Endometrial microvascular endothelial cells (primary cell): Measurements from ENCODE around the gene SPACA5. TPM values are rescaled to one million over a fixed set of nuclear protein-coding genes. Genes with fewer than 3 reads are reported as not detected.
"Not testable (repeated sequence)": the region's sequence is repeated elsewhere in the genome, so short reads cannot be mapped to it uniquely, and the experiment has no call there.

Experiments
- in situ Hi-C: cut with HindIII; loops from 2 replicates; pipeline ENCODE4 v1.10.0; 2017; ENCODE audit warnings: low sequenced_read_pairs, low pct_unique_long_range_greater_than_20kb; ENCODE audit errors: inconsistent ontology term
- total RNA-seq: library from RNA; depleted of rRNA; stranded (reverse); fragments of >200 nt; gene quantifications from one replicate; pipeline ENCODE4 v1.2.3, GENCODE V29; 2015; ENCODE audit errors: inconsistent ontology term

SPACA5 gene
- total RNA-seq, 1 donor from 2014 or later = not detected

DNA sequence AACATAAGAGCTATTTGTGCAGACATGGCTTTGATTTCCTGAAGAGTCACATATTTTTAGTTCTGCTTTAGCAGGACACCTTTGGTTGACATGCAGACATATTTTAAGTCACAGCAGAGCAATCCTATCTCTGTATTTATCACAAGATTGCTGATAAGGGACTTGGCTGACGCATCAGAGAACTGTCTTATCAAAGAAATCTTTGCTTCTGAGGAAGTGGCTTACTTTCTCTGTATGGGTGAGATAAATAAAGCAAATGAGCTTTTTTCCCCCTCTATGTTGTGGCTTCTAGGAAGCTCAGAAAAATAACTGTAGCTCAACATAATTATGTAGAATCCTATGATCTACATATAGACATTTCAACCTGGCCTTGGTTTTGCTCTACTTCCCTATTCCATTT is 13.1 kb downstream of the SPACA5 start:
- in situ Hi-C loops = not testable (repeated sequence)

DNA sequence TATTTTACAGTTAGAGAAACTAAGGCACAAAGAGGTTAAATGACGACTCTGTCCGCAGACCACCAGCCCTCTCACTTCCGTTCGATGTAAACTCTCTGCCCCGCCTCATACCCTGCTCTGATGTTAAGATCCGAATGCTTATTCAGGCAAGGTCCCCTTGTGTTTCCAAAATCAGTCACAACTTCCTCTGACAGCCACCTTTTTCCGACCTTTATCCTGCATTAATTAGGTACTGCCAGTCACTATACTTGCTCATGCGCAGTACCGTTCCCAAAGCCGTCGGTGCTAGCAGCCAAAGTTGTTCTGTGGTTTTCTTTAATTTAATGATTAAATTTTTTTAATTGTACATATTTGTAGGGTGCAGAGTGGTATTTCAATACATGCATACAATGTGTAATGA is 13.7 kb downstream of the SPACA5 start:
- in situ Hi-C loops = not testable (repeated sequence)

DNA sequence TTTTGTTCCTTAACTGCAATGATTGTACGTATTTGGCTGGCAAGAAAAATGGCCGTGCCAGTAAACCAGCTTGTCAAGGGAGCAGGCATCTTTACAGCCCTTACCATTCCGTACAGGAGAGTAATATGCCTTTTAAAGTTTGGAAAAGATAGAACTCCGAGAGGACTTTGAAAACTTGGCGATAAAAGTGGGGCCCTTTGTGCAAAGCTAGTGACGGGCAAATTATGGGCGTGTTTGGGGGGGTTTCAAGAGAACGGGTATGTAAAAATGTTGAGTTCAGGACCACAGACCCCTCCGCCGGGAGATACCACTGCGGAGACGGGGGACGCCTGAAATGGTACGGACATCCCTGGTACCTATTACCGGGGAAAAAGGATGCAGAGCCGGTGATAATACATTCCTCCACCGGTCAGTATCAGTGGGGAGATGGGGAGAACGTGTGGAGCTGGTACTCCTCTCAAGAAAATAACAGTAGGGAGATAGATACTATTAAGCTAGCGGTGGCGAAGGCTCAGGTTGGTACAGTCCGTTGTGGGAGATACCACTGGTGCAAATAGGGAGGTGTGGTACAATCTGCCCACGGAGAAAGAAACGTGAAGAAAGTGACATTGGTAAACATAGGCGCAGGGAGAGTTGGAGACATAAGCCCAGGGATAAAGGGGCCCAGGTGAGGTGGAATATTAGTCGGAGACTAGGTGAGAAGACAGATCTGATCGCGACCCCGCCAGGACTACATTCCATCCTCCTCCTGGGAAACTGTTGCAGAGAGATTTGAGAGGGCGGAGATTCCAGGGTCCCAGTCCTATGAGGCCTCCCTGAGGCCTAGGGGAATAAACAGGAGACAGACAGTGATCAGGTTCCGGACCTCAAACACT is 14.5 kb downstream of the SPACA5 start:
- in situ Hi-C loops = no loop called here

DNA sequence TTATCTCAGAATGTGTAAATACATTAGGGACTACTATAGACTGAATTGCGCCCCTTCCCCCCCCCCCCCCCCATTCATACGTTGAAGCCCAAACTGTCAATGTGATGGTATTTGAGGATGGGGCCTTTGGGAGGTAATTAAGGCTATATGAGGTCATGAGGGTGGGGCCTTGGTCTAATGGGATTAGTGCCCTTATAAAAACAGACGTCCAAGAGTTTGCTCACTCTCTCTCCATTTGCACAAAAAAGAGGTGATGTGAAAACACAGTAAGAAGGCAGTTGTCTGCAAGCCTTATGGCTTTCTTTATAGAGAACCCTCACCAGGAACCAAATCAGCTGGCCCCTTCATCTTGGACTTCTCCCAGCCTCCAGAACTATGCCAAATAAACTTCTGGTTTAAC is 15.3 kb downstream of the SPACA5 start:
- in situ Hi-C loops = no loop called here

DNA sequence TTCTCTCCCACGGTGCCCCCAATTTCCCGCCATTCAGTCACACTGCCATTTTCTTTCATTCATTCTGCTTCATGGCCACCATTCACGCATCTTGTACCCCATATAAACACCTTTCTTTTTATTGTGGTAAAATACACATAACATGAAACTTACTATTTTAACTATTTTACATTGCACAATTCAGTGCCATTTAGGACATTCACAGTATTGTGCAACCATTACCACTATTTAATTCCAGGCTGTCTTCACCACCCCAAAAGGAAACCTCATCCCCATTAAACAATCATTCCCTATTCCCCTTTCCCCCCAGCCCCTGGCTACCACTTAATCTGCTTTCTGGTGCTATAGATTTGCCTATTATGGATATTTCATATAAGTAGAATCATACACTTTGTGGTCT is 15.9 kb downstream of the SPACA5 start:
- in situ Hi-C loops = no loop called here

DNA sequence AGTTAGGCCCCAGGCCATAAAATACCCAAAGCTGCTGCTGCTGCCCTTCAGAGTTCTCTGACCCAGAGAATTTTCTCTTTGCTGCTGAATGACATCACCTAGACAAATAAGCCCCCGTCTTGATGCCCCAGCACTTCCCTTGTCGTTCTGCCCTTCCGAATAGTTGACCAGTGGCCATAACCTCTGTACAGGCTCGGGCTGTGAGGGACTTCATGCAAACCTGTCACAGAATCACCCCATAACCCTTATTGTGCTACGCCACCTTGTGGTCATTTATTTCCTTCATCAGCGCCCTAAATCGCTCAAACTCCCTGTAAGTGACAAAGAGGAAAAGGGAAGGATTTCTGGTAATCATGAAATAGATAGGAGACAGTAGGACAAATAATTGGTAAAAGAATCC is 18.8 kb downstream of the SPACA5 start:
- in situ Hi-C loops = no loop called here

DNA sequence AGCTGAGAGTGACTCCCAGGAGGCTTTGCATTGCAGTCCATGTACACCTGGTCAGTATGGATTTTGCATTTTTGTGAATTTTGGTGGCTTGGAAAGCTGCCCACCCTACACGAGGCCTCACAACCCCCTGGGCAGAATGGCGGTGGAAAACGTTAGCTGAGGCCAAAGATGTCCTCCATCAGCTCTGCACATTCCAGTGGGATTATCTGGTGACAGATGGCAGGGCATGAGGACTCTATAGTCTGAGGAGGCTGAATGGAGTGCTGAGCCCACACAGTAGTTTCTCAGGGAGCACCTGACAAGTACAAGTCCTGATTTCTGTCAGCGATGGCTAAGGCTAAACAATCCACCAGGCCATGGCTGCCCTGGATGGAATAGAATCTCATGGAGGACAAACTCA is 20.8 kb downstream of the SPACA5 start:
- in situ Hi-C loops = not testable (repeated sequence)

DNA sequence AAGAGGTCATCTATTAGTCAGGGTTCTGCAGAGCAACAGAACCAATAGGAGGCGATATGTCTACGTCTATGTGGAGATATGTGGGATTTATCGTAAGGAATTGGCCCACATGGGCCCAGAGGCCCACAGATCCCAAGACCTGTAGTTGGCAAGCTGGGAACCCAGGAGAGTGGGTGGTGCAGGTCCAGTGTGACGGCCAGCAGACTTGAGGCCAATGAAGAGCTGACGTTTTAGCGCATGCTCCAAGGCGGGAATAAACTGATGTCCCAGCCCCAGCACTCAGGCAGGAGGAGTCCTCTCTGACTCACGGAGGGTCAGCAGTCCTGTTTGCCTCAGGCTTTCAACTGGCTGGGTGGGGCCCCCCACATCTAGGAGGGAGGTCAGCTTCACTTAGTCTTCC is 21.3 kb downstream of the SPACA5 start:
- in situ Hi-C loops = no loop called here

DNA sequence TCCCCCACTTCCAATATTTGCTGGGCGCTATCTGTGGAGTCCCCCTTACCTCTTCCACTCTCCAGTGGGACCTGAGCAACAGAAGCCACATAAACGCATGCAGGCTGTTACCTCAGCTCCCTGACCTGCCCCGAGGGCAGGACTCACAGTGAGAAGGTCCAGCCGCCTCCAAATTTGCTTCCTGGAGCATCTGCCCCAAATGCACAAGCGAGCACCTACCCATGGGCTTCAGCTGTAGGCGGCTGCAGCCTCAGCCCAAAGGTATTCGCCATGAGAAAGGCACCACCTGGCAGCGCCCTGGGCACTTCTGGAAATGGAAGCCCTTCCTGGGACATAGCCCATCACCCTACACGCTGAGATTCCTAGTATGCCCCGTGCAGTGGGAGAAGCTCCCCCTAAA is 23.4 kb downstream of the SPACA5 start:
- in situ Hi-C loops = no loop called here

DNA sequence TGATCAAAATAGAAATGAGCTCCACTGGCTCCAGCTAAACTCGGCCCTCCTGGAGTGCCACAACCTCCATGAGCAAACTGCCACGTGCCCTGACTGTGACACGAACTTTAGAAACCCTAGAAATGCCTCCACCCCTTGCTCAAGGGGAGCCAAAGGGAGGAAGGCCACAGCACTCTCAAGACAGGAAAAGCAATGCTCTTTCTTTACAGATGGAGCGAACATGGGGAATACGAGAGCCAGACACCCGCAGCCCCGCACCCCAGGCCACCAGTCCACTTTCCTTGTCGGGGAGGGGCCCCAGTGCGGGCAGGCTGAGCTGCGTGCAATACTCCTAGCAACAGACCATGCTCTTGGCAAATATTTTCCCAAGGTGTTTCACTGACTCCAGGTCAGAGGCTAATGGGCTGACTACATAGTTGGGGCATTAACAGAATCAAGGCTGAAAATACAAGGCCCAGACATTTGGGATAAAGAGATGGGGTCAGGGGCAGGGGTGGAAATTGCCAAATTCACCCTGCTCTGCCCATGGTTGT is 23.9 kb downstream of the SPACA5 start:
- in situ Hi-C loops = not testable (repeated sequence)

DNA sequence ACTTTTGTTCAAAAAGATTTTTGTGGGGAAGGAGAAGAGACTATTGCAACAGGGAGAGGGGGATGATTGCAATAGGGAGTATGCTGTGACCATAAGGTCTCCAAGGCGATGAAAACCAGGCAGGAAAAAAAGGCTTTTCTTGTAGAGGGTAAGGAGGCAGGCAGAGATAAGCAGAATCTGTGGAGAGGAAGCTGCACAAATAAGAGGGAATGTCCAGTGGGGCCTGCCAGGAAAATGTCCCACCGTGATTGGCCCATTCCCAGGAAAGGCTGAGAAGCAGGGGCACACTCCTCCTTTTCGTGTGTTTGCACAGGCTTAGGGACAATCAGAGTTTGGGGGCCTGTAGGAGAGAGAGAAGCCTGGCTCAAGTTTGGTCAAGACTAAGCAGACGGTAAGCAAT is 29.1 kb downstream of the SPACA5 start:
- in situ Hi-C loops = no loop called here

DNA sequence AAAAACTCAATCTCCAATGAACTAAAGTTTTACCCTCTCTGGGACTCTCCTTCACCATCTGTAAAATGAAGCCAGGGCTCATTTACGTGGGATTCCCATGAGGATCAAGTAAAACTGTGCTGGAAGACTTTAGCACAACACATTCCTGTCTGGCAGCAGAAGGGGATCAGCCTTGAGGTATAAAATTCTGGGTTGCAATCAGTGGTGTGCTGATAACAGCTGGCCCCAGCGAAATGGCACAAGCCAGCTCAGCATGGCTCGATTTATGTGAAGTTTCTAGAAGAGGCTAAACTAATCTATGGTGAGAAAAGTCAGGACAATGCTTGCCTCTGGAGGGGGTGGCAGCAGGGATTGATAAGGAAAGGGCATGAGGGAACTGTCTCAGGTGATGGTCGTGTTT is 36.3 kb downstream of the SPACA5 start:
- in situ Hi-C loops = no loop called here

DNA sequence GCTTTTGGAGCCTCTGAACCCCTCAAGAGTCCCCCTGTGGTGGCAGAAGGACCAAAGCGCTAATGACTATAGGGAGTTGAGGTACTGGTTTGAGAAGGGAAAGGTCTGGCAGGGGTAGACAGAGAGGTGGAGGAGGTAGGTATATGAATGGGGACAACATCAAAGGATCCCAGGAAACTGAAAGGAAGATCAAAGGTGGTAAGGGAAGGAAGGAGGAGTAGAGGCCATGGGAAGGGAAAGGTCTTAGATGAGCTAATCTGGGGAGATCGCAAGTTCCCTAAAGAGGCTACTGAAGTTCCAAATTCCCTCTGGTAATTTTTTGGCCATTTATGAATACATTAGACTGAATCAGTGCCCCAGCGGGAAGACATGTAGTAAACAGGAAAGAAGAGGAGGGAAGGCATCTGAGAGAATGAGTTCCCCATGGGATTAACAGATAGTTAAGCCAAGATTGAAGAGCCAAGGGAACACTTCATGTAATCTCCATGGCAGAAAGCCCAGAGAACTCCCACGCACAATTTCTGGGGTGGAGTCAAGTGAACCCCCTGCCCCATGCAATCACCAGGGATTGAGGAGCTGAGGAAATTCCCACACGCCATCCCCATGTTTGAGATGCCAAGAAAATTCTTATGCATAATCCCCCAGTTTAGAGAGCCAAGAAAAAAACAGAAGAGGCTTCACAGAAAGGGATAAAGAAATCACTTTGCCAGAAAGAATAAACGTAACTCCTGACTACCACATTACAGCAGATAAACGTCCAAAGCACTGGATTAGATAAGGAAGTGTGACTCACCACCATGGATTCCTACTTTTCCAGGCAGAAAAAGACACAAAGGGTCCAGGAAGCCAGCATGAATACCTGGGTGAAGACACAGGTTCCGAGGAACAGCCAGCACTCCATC is 38.9 kb downstream of the SPACA5 start:
- in situ Hi-C loops = no loop called here

DNA sequence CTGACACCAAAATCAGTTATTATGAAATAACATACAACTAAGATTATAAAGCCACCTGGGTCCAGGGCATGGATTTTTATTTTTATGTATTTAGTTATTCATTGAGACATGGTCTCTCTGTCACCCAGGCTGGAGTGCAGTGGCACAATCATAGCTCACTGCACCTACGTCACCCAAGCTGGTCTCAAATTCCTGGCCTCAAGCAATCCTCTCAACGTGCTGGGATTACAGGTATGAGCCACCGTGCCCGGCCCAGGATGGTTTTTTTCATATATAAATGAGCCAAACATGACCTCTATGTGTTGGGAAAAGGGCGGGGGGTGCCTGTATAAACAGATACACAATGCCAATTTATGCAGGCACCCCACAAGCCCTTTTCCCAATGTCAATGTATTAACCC is 40.1 kb downstream of the SPACA5 start:
- in situ Hi-C loops = no loop called here

DNA sequence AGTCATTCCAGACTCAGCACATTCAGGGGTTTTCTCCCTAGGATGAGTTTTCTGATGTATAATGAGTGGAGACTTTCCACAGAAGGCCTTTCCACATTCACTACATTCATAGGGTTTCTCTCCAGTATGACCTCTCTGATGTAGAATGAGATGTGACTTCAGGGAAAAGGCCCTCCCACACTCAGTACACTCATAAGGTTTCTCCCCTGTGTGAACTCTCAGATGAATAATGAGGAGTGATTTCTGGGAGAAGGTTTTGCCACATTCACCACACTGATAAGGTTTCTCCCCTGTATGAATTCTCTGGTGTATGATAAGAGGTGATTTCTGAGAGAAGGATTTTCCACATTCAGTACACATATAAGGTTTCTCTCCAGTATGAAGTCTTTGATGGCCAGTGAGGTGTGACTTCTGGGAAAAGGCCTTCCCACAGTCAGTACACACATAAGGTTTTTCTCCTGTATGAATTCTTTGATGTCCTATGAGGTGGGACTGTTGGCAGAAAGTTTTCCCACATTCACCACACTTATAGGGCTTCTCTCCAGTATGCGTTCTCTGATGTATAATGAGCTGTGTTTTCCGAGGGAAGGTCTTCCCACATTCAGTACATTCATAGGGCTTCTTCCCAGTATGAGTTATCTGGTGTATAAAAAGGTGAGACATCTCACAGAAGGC is 52.0 kb downstream of the SPACA5 start:
- in situ Hi-C loops = no loop called here

DNA sequence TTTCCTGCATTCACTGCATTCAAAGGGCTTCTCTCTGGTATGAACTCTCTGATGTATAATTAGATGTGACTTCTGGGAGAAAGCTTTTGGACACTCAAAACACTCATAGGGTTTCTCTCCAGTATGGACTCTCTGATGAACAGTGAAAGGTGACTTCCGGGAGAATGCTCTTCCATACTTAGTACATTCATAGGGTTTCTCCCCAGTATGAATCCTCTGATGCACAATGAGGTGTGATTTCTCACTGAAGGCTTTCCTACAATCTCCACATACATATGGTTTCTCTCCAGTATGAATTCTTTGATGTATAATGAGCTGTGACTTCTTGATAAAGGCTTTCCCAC is 52.5 kb downstream of the SPACA5 start:
- in situ Hi-C loops = no loop called here
